HG02970 (cell line): Measurements from ENCODE around the gene TMEM233.
"Not testable (repeated sequence)": the region's sequence is repeated elsewhere in the genome, so short reads cannot be mapped to it uniquely, and the experiment has no call there.

Experiments
- ATAC-seq: cut with Tn5 transposase; IDR thresholded peaks from one replicate; pipeline ENCODE4 v1.9.1; 2021; ENCODE audit warnings: mild to moderate bottlenecking, moderate library complexity, moderate number of reproducible peaks; ENCODE audit not compliant: unreplicated experiment, low FRiP score

The TMEM233 gene

GRCh38 chr12:119652665-119653064 lies 59.1 kb downstream of the TMEM233 start:
- ATAC-seq: no peak

- not testable (repeated sequence) for ATAC-seq
Observed at GRCh38 chr12:119657001-119657400, 63.4 kb downstream of the TMEM233 start.

GRCh38 chr12:119658166-119658565 lies 64.6 kb downstream of the TMEM233 start:
- ATAC-seq: not testable (repeated sequence)

GRCh38 chr12:119659289-119659897 lies 65.8 kb downstream of the TMEM233 start:
- no peak for ATAC-seq

GRCh38 chr12:119660076-119660475 lies 66.5 kb downstream of the TMEM233 start:
- no peak for ATAC-seq

- ATAC-seq: no peak
Observed at GRCh38 chr12:119661882-119662281, 68.3 kb downstream of the TMEM233 start.

GRCh38 chr12:119664642-119665041 lies 71.1 kb downstream of the TMEM233 start:
- ATAC-seq: no peak

GRCh38 chr12:119665164-119665929 lies 71.8 kb downstream of the TMEM233 start:
- ATAC-seq: no peak

- no peak for ATAC-seq
Observed at GRCh38 chr12:119666226-119666795, 72.7 kb downstream of the TMEM233 start.

GRCh38 chr12:119666900-119667576 lies 73.5 kb downstream of the TMEM233 start:
- ATAC-seq: peak; percentile 6

- peak; percentile 99 for ATAC-seq
Observed at GRCh38 chr12:119667577-119668323, 74.2 kb downstream of the TMEM233 start, which contains the start of gene PRKAB1. Gene PRKAB1, plus strand, starts transcription at chr12:119668133. Its CDS starts 112 bp downstream, at chr12:119668245.

GRCh38 chr12:119668324-119668841 lies 74.8 kb downstream of the TMEM233 start:
- ATAC-seq: no peak

GRCh38 chr12:119669744-119670472 lies 76.3 kb downstream of the TMEM233 start:
- ATAC-seq: no peak

- ATAC-seq: no peak
Observed at GRCh38 chr12:119671070-119671469, 77.5 kb downstream of the TMEM233 start.

- no peak for ATAC-seq
Observed at GRCh38 chr12:119672194-119672593, 78.6 kb downstream of the TMEM233 start.

GRCh38 chr12:119673634-119674033 lies 80.1 kb downstream of the TMEM233 start:
- no peak for ATAC-seq

GRCh38 chr12:119674560-119674959 lies 81.0 kb downstream of the TMEM233 start:
- ATAC-seq: no peak

- no peak for ATAC-seq
Observed at GRCh38 chr12:119676022-119676421, 82.4 kb downstream of the TMEM233 start.

- ATAC-seq: no peak
Observed at GRCh38 chr12:119676573-119676972, 83.0 kb downstream of the TMEM233 start.
